Measurements from ENCODE around the gene CRACDL.

DNA sequence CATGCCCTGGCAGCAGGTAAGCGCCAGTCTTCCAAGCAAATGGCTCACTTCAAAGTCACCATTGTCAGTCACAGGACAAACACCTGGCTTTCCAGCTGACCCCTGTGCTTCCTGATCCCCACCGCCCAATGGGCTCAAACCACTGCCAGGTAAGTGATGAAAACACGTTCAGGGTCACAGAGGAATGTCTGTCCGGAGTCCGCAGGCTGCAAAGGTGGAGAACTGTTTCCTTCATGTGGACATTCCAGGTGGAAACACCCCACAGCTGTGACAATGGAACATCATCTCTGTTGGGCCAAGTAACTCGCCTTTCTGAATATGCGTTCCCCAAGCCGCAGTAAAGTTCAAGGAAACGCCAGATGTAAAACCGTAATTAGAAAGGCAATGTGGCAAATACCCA lies 86.0 kb downstream of the CRACDL start:
- TF ChIP-seq, protein P1, sequence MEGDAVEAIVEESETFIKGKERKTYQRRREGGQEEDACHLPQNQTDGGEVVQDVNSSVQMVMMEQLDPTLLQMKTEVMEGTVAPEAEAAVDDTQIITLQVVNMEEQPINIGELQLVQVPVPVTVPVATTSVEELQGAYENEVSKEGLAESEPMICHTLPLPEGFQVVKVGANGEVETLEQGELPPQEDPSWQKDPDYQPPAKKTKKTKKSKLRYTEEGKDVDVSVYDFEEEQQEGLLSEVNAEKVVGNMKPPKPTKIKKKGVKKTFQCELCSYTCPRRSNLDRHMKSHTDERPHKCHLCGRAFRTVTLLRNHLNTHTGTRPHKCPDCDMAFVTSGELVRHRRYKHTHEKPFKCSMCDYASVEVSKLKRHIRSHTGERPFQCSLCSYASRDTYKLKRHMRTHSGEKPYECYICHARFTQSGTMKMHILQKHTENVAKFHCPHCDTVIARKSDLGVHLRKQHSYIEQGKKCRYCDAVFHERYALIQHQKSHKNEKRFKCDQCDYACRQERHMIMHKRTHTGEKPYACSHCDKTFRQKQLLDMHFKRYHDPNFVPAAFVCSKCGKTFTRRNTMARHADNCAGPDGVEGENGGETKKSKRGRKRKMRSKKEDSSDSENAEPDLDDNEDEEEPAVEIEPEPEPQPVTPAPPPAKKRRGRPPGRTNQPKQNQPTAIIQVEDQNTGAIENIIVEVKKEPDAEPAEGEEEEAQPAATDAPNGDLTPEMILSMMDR (IDR thresholded peaks at IDR 0.05) = no peak
- TF ChIP-seq POLR2A (IDR thresholded peaks at IDR 0.05) = no peak
